K562 (cell line): ENCODE data around the gene MAN2B1.

Source experiments
- CTBP1 ChIP-seq: fragments of 450-650 bp; IDR thresholded peaks from 2 replicates; pipeline ENCODE4 v1.6.1; 2016; ENCODE audit warnings: borderline replicate concordance
- CTCF ChIP-seq, 3 experiments: IDR thresholded peaks in 2 of 3; conservative IDR thresholded peaks in 1 of 3; 2 replicates each; pipeline ENCODE4 v1.5.1; 2011 to 2012; ENCODE audit warnings: low read length in 3 of 3, mild to moderate bottlenecking in 3 of 3, control low read depth in 2 of 3, improper control_type of control experiment in 1 of 3, inconsistent platforms in 1 of 3, low read depth in 1 of 3, mixed read lengths in 1 of 3, moderate library complexity in 1 of 3; ENCODE audit not compliant: insufficient read depth in 2 of 3
- EP300 ChIP-seq: IDR thresholded peaks from 2 replicates; pipeline ENCODE4 v1.6.1; 2012; ENCODE audit warnings: low read length, improper control_type of control experiment
- HOMEZ ChIP-seq: fragments of 250-450 bp; sonication (Bioruptor Pico); IDR thresholded peaks from 2 replicates; pipeline ENCODE4 v1.4.0; 2020; ENCODE audit warnings: mild to moderate bottlenecking, moderate library complexity
- TEAD4 ChIP-seq, 2 experiments: sonication (generic) in 1 of 2; formaldehyde crosslinking in 1 of 2; IDR thresholded peaks; 2 replicates each; pipeline versions ENCODE4 v1.6.1 to v1.8.0; 2012 to 2022; ENCODE audit warnings: borderline replicate concordance in 1 of 2, inconsistent platforms in 1 of 2, low read length in 1 of 2, mild to moderate bottlenecking in 1 of 2, missing genetic modification reagents in 1 of 2
- ZC3H8 ChIP-seq: fragments of 450-650 bp; IDR thresholded peaks from 2 replicates; pipeline ENCODE4 v1.6.1; 2017

- TF ChIP-seq HOMEZ (CRISPR knock-in tag) (no peak), CTBP1 (no peak), ZC3H8 (no peak), CTCF (IDR thresholded peaks at IDR 0.05 in 2 of 3, conservative IDR thresholded peaks at IDR 0.05 in 1 of 3; ENCODE audit: insufficient read depth in 2 of 3, low read depth in 1 of 3, low read length in 3 of 3) (peak; percentile 86 to 96 (median 90)), TEAD4 (IDR thresholded peaks at IDR 0.05; ENCODE audit: low read length) (no peak), TEAD4 (CRISPR knock-in tag; IDR thresholded peaks at IDR 0.05; ENCODE audit: borderline replicate concordance) (no peak), EP300 (no peak)
Observed at GRCh38 chr19:12676384-12676792, 9.8 kb upstream of the MAN2B1 start.
